ENCODE results near the gene NOVA1. TPM values are rescaled to one million over a fixed set of nuclear protein-coding genes. Genes with fewer than 3 reads are reported as not detected.

The NOVA1 gene
- polyA plus RNA-seq, 10 donors, result 9.5 to 19.8 (median 14.1) TPM

- DNase-seq, result peak in 1 of 3 donors; percentile 33
These were observed 2.9 kb downstream of the NOVA1 start for GRCh38 chr14:26594756-26595545.

DNA sequence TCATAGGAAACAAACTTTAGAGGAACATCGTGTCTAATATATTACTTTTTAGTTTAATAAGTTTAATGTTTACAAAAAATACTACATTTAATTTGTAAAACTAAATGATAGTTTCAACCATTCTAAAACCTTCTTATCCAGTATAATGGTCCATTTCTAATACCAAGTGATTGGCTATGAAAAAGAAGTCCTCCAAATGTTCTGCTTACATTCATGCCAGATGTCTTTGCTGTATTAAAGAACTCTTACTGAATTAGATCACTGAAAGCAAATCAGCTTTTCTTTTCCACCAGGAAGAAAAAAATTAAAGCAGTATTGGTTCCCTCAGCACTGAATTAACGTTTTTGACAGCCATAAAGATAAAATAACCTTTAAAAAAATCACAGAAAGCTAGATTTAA is 3.7 kb downstream of the NOVA1 start:
- peak in 1 of 3 donors; percentile 55 for DNase-seq

- no peak for DNase-seq
These were observed 4.5 kb downstream of the NOVA1 start for GRCh38 chr14:26593357-26593756.

GRCh38 chr14:26589925-26590324 is 7.9 kb downstream of the NOVA1 start:
- DNase-seq, result no peak

DNA sequence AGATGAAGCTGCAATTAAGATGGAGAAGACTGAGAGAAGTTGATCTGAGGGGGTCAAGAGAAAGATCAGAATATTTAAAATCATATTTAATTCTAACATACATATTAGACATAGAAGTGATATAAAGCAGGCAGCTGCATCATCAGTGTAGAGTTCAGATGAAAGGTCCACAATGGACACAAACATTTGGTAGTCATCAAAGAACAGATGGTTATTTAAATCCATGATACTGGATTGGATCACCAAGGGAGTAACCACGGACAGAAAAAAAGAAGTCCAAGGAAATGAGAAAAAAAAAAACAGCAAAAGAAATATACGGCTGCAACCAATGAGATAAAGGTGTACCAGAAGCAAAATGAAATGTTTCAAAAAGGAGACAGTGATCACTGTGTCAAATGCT is 20.1 kb downstream of the NOVA1 start:
- peak in 1 of 3 donors; percentile 19 for DNase-seq

DNA sequence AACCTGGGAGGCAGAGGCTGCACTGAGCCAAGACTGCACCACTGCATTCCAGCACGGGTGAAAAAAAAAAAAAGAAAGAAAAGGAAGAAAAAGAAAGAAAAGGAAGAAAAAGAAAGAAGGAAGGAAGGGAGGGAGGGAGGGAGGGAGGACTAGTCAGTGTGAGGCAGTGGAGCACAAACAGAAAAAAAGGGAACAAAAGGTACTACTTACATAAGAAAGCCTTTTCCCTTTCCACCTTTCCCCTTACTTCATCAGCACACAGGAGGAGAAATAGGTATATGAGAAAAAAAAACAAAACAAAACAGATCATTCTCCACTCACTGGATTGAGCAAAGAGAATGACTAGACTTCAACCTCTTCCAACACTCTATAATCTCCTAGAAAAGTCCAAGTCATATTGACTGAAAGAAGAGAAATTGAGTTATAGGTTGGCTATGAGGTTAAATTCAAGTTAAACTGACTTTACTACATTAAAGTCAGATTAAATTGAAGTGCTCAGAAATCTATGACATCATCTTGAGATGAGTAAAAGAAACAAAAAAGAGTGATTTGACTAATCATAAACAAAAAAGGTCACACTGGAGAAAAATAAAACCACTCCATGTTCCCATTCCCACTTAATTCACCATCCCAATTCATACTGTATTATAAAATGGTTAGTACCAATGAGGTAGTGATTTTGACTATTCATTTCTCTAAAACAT is 43.6 kb downstream of the NOVA1 start:
- DNase-seq, result no peak

- DNase-seq, result no peak
These were observed 48.3 kb downstream of the NOVA1 start for GRCh38 chr14:26549571-26549970.

GRCh38 chr14:26548406-26548805 is 49.4 kb downstream of the NOVA1 start:
- DNase-seq, result no peak

- no peak for DNase-seq
These were observed 59.7 kb downstream of the NOVA1 start for GRCh38 chr14:26538176-26538575.

GRCh38 chr14:26531894-26532293 is 65.9 kb downstream of the NOVA1 start:
- DNase-seq, result peak in 1 of 3 donors; percentile 62

- DNase-seq, result peak; percentile 42 to 76 (median 66)
These were observed 69.2 kb downstream of the NOVA1 start for GRCh38 chr14:26528415-26529182.

- peak in 2 of 3 donors; percentile 31 to 34 for DNase-seq
These were observed 70.7 kb downstream of the NOVA1 start for GRCh38 chr14:26527095-26527494.

DNA sequence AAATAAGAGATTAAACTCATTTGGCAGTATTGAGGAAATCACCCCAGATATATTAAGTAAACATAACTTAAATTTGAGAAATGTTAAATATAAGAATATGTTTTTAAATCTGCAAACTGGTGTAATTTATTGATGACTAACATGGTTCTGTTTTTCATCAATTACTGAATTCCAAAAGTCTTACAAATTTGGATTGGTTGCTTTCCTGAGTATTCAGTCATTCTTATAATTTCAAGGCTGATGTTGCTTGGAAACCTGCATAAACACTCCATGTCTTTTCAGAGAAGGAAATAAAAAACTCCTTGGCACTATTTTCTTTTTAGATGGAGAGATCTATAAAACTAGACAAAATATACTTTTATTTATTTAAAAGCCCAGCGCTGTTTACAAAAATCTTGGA is 71.7 kb downstream of the NOVA1 start:
- peak; percentile 75 to 85 (median 76) for DNase-seq

- peak; percentile 59 to 84 (median 68) for DNase-seq
These were observed 72.7 kb downstream of the NOVA1 start for GRCh38 chr14:26525085-26525484.

GRCh38 chr14:26522967-26523366 is 74.9 kb downstream of the NOVA1 start:
- DNase-seq, result peak in 2 of 3 donors; percentile 55 to 57

DNA sequence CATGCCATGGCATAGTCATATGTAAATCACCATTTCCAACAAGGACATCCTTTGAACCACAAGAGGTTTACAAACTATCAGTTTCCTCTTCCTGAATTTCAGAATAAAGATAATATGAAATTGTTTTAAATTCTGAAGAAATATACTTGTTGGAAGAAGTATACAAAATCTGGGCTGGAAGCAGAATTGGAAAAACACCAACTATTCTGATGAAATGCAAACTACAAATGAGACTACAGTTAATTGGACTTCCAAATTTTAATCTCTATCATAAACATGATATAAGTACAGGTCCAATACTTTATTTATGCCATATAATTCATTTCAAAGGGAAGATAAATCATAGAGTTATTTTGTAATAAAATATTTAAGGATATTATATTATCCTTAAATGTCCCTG is 80.1 kb downstream of the NOVA1 start:
- DNase-seq, result peak in 1 of 3 donors; percentile 29

DNA sequence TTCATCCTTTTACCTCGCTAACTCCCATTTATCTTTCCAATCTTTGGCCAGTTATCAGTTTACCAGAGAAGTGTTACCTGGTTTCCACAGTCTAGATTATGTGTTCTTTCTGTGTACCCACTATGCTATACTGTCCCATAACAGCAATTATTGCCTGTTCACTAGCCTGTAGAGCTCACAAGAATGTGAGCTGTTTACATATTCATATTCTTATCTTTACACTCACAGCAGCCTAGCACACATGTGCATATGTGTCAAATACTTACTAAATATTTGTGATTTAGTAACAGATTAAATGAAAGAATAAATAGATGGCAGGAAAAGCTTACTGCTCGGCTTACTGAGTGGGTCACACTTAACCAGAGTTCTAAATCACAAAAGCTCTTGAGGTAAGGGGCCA is 97.8 kb downstream of the NOVA1 start:
- no peak for DNase-seq

- DNase-seq, result no peak
These were observed 98.3 kb downstream of the NOVA1 start for GRCh38 chr14:26499546-26499945.

DNA sequence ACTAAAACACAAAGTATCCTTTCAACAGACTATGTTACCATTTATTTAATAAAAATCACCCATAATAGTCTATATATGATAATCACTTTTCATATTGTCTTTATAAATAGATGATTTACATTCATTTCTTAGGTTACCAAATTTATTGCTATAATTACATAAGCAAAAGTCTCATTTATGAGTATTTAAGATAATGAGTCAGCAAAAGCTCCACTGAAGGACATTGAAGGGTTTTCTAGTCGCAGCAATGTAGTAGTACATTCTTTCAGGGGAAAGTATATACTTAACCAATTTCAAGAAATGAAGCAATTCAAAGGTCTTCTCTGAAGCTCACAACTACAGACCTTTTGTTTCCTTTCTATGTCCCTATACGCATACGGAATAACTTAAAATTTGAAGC is 110.9 kb downstream of the NOVA1 start:
- DNase-seq, result no peak

DNA sequence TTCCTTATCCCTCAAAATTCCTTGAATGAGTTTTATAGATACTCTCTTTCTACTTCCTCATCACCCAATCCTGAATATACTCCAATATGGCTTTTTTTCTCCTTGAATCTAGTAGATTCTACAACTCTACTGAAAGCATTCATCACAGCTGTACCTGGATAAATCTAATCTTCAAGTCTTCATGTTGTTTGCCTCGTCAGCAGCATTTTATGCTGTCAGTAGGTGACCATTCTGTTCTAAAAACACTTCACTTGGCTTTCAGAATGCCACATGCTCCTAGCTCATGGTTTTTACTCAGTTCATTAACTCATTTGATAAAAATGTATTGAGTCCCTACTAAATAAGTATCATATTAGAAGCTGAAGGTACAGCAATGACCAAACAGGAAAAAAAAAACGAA is 113.3 kb downstream of the NOVA1 start:
- no peak for DNase-seq

DNA sequence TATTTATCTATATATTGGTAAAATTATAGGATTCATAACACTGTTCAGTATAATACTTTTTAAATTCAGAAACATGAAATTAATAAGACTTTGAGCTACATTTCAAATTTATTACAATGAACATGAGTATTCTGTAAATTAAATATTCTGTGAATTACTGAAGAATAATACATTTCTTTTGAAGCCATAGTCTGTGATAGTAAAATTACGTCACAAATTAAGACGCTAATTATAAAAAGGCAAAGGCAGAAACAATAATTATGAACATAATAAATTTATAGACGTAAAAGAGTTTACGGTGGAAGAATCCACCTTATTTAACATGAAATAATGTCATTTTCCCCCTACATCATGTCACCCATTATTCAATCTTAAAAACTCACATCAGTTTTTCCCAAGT is 118.9 kb downstream of the NOVA1 start:
- DNase-seq, result no peak

GRCh38 chr14:26466862-26467261 is 131.0 kb downstream of the NOVA1 start:
- no peak for DNase-seq

All from muscle of back (tissue), 11 donors.